Mesenchymal stem cell (in vitro differentiated cells and primary cell): ENCODE results near the gene CRTC1.

Experiments
- DNase-seq: peaks from one replicate; pipeline ENCODE4 v3.0.0-alpha.2; 2013
- H2AFZ ChIP-seq: one replicate; pipeline ENCODE4 v1.6.1; 2013; ENCODE audit warnings: low read depth, mild to moderate bottlenecking, control low read depth, inconsistent platforms, low read length, moderate library complexity
- H2AK5ac ChIP-seq: 2 replicates; pipeline ENCODE4 v1.6.1; 2013; ENCODE audit warnings: low read length, moderate library complexity, mild to moderate bottlenecking, inconsistent platforms; ENCODE audit not compliant: severe bottlenecking
- H2BK120ac ChIP-seq: one replicate; pipeline ENCODE4 v1.6.1; 2013; ENCODE audit warnings: low read depth, mild to moderate bottlenecking, inconsistent platforms, low read length, moderate library complexity
- H2BK12ac ChIP-seq, 2 experiments: one replicate each; pipeline ENCODE4 v1.6.1; 2013; ENCODE audit warnings: inconsistent platforms in 2 of 2, low read length in 2 of 2, mild to moderate bottlenecking in 2 of 2, moderate library complexity in 2 of 2, control low read depth in 1 of 2
- H2BK15ac ChIP-seq: one replicate; pipeline ENCODE4 v1.6.1; 2013; ENCODE audit warnings: mild to moderate bottlenecking, low read depth, inconsistent platforms; ENCODE audit not compliant: poor library complexity, severe bottlenecking
- H2BK5ac ChIP-seq: 2 replicates; pipeline ENCODE4 v1.6.1; 2013; ENCODE audit warnings: low read depth, mild to moderate bottlenecking, low read length, control low read depth, inconsistent platforms; ENCODE audit not compliant: poor library complexity, severe bottlenecking
- H3K14ac ChIP-seq, 2 experiments: one replicate each; pipeline ENCODE4 v1.6.1; 2013; ENCODE audit warnings: inconsistent platforms in 2 of 2, low read length in 2 of 2, control low read depth in 1 of 2, mild to moderate bottlenecking in 1 of 2, moderate library complexity in 1 of 2
- H3K18ac ChIP-seq, 2 experiments: one replicate each; pipeline ENCODE4 v1.6.1; 2013; ENCODE audit warnings: inconsistent platforms in 2 of 2, low read length in 2 of 2, control low read depth in 1 of 2, low read depth in 1 of 2, mild to moderate bottlenecking in 1 of 2
- H3K23ac ChIP-seq, 2 experiments: one replicate each; pipeline ENCODE4 v1.6.1; 2013; ENCODE audit warnings: inconsistent platforms in 2 of 2, low read length in 2 of 2, mild to moderate bottlenecking in 2 of 2, moderate library complexity in 2 of 2, control low read depth in 1 of 2
- H3K27ac ChIP-seq: 2 replicates; pipeline ENCODE4 v1.5.1; 2013; ENCODE audit warnings: mild to moderate bottlenecking, moderate library complexity, low read length, control low read depth, inconsistent platforms; ENCODE audit not compliant: poor library complexity, severe bottlenecking
- H3K27me3 ChIP-seq, 2 experiments: 2 replicates each; pipeline versions ENCODE4 v1.6.1 to v1.7.0; 2013; ENCODE audit warnings: low read length in 2 of 2, mild to moderate bottlenecking in 2 of 2, moderate library complexity in 2 of 2, control low read depth in 1 of 2, inconsistent platforms in 1 of 2; ENCODE audit not compliant: control insufficient read depth in 1 of 2, insufficient read depth in 1 of 2
- H3K36me3 ChIP-seq, 2 experiments: 2 replicates each; pipeline versions ENCODE4 v1.6.1 to v1.7.0; 2013; ENCODE audit warnings: low read length in 2 of 2, control low read depth in 1 of 2, inconsistent platforms in 1 of 2, low read depth in 1 of 2, mild to moderate bottlenecking in 1 of 2; ENCODE audit not compliant: insufficient read depth in 2 of 2, control insufficient read depth in 1 of 2
- H3K4ac ChIP-seq, 2 experiments: one replicate each; pipeline ENCODE4 v1.6.1; 2013; ENCODE audit warnings: inconsistent platforms in 2 of 2, low read length in 2 of 2, mild to moderate bottlenecking in 2 of 2, moderate library complexity in 2 of 2, control low read depth in 1 of 2, low read depth in 1 of 2
- H3K4me1 ChIP-seq: 2 replicates; pipeline ENCODE4 v1.6.1; 2013; ENCODE audit warnings: low read depth, low read length, control low read depth; ENCODE audit not compliant: control insufficient read depth, insufficient read depth
- H3K4me2 ChIP-seq: 2 replicates; pipeline ENCODE4 v1.6.1; 2013; ENCODE audit warnings: low read length, mild to moderate bottlenecking, inconsistent platforms; ENCODE audit not compliant: poor library complexity, severe bottlenecking
- H3K4me3 ChIP-seq, 2 experiments: 2 replicates each; pipeline versions ENCODE4 v1.5.1 to v1.7.0; 2013; ENCODE audit warnings: low read length in 2 of 2, mild to moderate bottlenecking in 2 of 2, control low read depth in 1 of 2, low read depth in 1 of 2; ENCODE audit not compliant: insufficient read depth in 1 of 2
- H3K79me1 ChIP-seq: replicated peaks from 2 replicates; pipeline ENCODE4 v1.6.1; 2013; ENCODE audit warnings: mild to moderate bottlenecking, control low read depth, low read length, inconsistent platforms; ENCODE audit not compliant: poor library complexity, severe bottlenecking
- H3K9ac ChIP-seq: 2 replicates; pipeline ENCODE4 v1.7.0; 2013; ENCODE audit warnings: mild to moderate bottlenecking, low read length, moderate library complexity
- H3K9me3 ChIP-seq: 2 replicates; pipeline ENCODE4 v1.7.0; 2013; ENCODE audit warnings: mild to moderate bottlenecking, low read length; ENCODE audit not compliant: control insufficient read depth
- H4K8ac ChIP-seq: one replicate; pipeline ENCODE4 v1.6.1; 2013; ENCODE audit warnings: inconsistent platforms, mild to moderate bottlenecking, low read length, moderate library complexity
- H4K91ac ChIP-seq: one replicate; pipeline ENCODE4 v1.6.1; 2013; ENCODE audit warnings: mild to moderate bottlenecking, low read length, inconsistent platforms
- WGBS: methylation state at CpG from one replicate; pipeline ENCODE4 v1.1.7; 2013; ENCODE audit warnings: mixed read lengths; 5-methylcytosine and 5-hydroxymethylcytosine counted together

The CRTC1 gene

DNA sequence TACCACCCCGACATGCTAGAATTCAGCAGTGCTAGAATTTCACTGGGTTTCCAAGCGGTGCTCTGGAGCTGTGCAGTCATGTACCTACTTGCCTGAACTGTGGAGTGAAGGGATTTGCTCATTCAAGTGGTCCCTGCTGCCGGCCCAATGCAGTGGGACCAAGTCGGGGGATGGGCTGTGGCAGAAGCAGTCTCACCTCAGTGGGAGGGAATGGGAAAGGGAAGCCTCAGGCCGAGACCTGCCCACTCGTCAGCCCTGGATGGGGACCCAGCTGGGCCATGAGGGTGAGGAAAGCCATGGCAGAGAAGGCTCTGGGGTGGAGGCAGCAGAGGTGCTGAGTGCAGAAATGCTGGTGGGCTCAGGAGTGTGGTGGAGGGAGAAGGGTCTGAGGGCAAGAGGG, 31.7 kb upstream of the CRTC1 start:
- H2BK12ac ChIP-seq, result peak overlapping the region; percentile 29 to 96
- H3K23ac ChIP-seq, result peak overlapping the region in 1 of 2 experiments; percentile 61
- H3K36me3 ChIP-seq, result peaks cover 0 to 11% of the 10 kb centered on the region in 2 experiments
- no peak overlapping the region for H2BK5ac ChIP-seq
- H2AFZ ChIP-seq, result no peak overlapping the region
- H3K9ac ChIP-seq, result peak overlapping the region; percentile 89
- peak overlapping the region; percentile 65 for H4K91ac ChIP-seq
- peaks cover 0 to under 1% of the 10 kb centered on the region in 2 experiments for H3K27me3 ChIP-seq
- no peaks in the 10 kb centered on the region for H3K9me3 ChIP-seq
- H3K4me3 ChIP-seq, result no peak overlapping the region
- H3K4me1 ChIP-seq, result peaks cover 43% of the 10 kb centered on the region
- no peak overlapping the region for H3K4me2 ChIP-seq
- peaks cover 32% of the 10 kb centered on the region for H3K79me1 ChIP-seq
- no peak for DNase-seq
- peak overlapping the region; percentile 19 to 90 for H3K4ac ChIP-seq
- WGBS, result 76% methylated on average over 6 of the region's 6 CpGs
- peak overlapping the region; percentile 21 for H2AK5ac ChIP-seq
- H3K27ac ChIP-seq, result no peak overlapping the region
- peak overlapping the region; percentile 77 to 98 for H3K18ac ChIP-seq
- H3K14ac ChIP-seq, result peak overlapping the region in 1 of 2 experiments; percentile 76
- H2BK120ac ChIP-seq, result peak overlapping the region; percentile 93
- peak overlapping the region; percentile 17 for H2BK15ac ChIP-seq
- H4K8ac ChIP-seq, result peak overlapping the region; percentile 8

DNA sequence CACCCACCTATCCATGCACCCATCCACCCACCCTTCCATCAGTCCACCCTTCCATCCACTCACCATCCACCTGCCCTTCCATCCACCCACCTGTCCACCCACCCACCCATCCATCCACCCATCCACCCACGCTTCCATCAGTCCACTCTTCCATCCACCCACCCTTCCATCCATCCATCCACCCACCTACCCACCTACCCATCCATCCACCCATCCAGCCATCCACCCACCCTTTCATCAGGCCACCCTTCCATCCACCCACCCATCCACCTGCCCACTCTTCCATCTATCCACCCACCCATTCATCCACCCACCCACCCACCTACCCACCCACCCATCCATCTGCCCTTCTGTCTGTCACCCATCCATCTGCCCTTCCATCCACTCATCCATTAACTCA, 29.6 kb upstream of the CRTC1 start:
- Histone ChIP-seq H2AFZ (no peak overlapping the region), H4K8ac (no peak overlapping the region), H2BK12ac (no peak overlapping the region), H3K4me1 (peaks cover 43% of the 10 kb centered on the region), H3K23ac (no peak overlapping the region), H3K4me2 (no peak overlapping the region), H3K14ac (no peak overlapping the region), H2BK15ac (no peak overlapping the region), H2BK120ac (no peak overlapping the region), H3K4ac (no peak overlapping the region), H4K91ac (no peak overlapping the region), H3K27ac (no peak overlapping the region), H3K4me3 (no peak overlapping the region), H3K18ac (no peak overlapping the region), H3K79me1 (peaks cover 29% of the 10 kb centered on the region), H2AK5ac (no peak overlapping the region), H3K9ac (no peak overlapping the region), H3K36me3 (peaks cover 0 to 8% of the 10 kb centered on the region in 2 experiments), H3K27me3 (peaks cover 0 to 13% of the 10 kb centered on the region in 2 experiments), H2BK5ac (no peak overlapping the region), H3K9me3 (no peaks in the 10 kb centered on the region)
- DNase-seq, result no peak
- 97% methylated on average over 1 of the region's 1 CpG for WGBS

DNA sequence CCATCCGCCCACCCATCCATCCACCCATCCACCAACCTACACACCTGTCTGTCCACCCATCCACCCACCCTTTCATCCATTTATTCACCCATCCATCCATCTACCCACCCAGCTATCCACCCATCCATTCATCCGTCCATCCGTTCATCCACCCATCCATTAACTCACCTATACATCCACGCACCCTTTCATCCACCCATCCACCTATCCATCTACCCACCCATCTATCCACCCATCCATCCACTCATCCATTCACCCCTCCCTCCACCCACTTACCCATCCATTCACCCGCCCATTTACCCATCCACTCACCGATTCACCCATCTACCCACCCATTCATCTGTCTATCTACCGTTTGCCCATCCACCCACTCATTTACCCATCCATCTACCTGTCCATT, 29.0 kb upstream of the CRTC1 start:
- H3K27me3 ChIP-seq, result peaks cover 0 to 14% of the 10 kb centered on the region in 2 experiments
- H2AK5ac ChIP-seq, result no peak overlapping the region
- H2BK12ac ChIP-seq, result peak overlapping the region in 1 of 2 experiments; percentile 30
- no peak overlapping the region for H3K4me3 ChIP-seq
- H2AFZ ChIP-seq, result no peak overlapping the region
- H3K18ac ChIP-seq, result peak overlapping the region in 1 of 2 experiments; percentile 5
- H2BK5ac ChIP-seq, result no peak overlapping the region
- no peak for DNase-seq
- H3K23ac ChIP-seq, result no peak overlapping the region
- WGBS, result 95% methylated on average over 7 of the region's 7 CpGs
- H4K8ac ChIP-seq, result no peak overlapping the region
- H2BK120ac ChIP-seq, result no peak overlapping the region
- H3K27ac ChIP-seq, result no peak overlapping the region
- no peak overlapping the region for H3K14ac ChIP-seq
- H3K9ac ChIP-seq, result no peak overlapping the region
- H3K4me1 ChIP-seq, result peaks cover 39% of the 10 kb centered on the region
- no peak overlapping the region for H2BK15ac ChIP-seq
- peak overlapping the region; percentile 43 for H4K91ac ChIP-seq
- H3K4me2 ChIP-seq, result no peak overlapping the region
- no peaks in the 10 kb centered on the region for H3K9me3 ChIP-seq
- no peak overlapping the region for H3K4ac ChIP-seq
- H3K36me3 ChIP-seq, result peaks cover 0 to 8% of the 10 kb centered on the region in 2 experiments
- peaks cover 29% of the 10 kb centered on the region for H3K79me1 ChIP-seq

DNA sequence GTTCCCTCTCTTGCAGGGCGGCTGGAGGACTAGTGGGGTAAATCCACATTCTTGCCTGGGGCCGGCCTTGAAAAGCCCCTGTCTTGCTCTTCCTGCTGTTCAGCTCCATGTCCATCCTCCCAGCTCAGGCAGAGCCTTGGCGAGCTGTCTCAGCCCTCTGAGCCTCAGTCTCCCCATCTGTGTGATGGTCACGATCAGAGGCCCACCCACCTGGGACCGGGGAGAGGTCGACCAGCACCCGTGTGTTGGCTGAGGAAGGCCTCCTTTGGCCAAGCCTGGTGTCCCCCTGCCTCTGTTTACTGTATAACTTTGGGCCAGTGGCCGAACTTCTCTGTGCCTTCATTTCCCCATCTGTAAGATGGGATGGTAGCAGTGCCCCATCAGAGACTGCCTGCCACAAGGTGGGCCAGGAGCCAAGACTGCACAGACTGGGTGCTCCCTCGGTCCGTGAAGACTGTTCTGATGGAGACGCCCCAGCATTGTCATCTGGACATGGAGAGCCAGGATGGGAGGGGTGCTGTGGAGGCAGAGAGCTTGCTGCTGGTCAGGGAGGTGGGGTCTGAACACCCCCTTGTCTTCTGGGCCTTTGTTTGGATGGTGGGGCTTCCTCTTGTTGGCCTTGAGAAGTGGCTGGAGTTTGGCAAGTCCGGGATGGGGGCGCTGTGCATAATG, 28.2 kb upstream of the CRTC1 start:
- Histone ChIP-seq H4K91ac (no peak overlapping the region), H3K27me3 (peaks cover 0 to 14% of the 10 kb centered on the region in 2 experiments), H3K4ac (no peak overlapping the region), H2AFZ (no peak overlapping the region), H2AK5ac (no peak overlapping the region), H2BK5ac (no peak overlapping the region), H3K14ac (no peak overlapping the region), H3K9me3 (no peaks in the 10 kb centered on the region), H3K79me1 (peaks cover 29% of the 10 kb centered on the region), H2BK12ac (peak overlapping the region in 1 of 2 experiments; percentile 37), H3K27ac (no peak overlapping the region), H2BK15ac (peak overlapping the region; percentile 12), H3K4me3 (no peak overlapping the region), H4K8ac (no peak overlapping the region), H3K9ac (no peak overlapping the region), H3K4me1 (peaks cover 39% of the 10 kb centered on the region), H3K18ac (no peak overlapping the region), H2BK120ac (no peak overlapping the region), H3K36me3 (peaks cover 0 to 8% of the 10 kb centered on the region in 2 experiments), H3K4me2 (no peak overlapping the region), H3K23ac (no peak overlapping the region)
- DNase-seq, result no peak
- 96% methylated on average over 13 of the region's 13 CpGs for WGBS
